Skin epidermis (tissue), 12 donors: ENCODE results near the gene METTL16.

Experiments used
- H3K27ac ChIP-seq, 21 experiments: fragments of 200-600 bp; sonication (generic) in 11 of 21; one replicate each; pipeline ENCODE4 v1.5.0; 2020; ENCODE audit warnings: mild to moderate bottlenecking in 3 of 21, inconsistent platforms in 2 of 21, moderate library complexity in 2 of 21
- H3K4me3 ChIP-seq, 7 experiments: fragments of 200-600 bp; sonication (generic) in 2 of 7; one replicate each; pipeline ENCODE4 v1.5.0; 2020; ENCODE audit warnings: inconsistent platforms in 2 of 7, mild to moderate bottlenecking in 2 of 7, moderate library complexity in 1 of 7

Gene METTL16

DNA sequence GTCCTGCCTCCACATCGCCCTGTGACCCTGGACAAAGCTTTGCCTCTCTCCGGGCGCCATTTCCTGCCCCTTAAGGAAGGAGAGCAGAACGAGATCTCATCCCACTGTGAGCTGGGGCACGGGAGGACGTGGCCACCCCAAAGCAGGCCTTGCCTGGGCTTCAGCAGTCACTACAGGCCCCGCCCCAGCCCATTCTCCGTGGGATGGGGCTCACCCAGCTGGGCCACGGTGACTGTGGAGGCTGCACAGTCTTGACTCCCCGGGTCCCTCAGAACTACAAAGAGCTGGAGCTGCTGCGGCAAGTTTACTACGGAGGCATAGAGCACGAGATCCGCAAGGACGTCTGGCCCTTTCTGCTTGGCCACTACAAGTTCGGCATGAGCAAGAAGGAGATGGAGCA lies 139.0 kb downstream of the METTL16 start:
- H3K27ac ChIP-seq = no peak overlapping the region

GRCh38 chr17:2372180-2372579 lies 139.5 kb downstream of the METTL16 start:
- no peak overlapping the region for H3K27ac ChIP-seq
- no peak overlapping the region for H3K4me3 ChIP-seq

More for the DNA sequence above, 139.0 kb downstream of the METTL16 start:
- no peak overlapping the region for H3K4me3 ChIP-seq

DNA sequence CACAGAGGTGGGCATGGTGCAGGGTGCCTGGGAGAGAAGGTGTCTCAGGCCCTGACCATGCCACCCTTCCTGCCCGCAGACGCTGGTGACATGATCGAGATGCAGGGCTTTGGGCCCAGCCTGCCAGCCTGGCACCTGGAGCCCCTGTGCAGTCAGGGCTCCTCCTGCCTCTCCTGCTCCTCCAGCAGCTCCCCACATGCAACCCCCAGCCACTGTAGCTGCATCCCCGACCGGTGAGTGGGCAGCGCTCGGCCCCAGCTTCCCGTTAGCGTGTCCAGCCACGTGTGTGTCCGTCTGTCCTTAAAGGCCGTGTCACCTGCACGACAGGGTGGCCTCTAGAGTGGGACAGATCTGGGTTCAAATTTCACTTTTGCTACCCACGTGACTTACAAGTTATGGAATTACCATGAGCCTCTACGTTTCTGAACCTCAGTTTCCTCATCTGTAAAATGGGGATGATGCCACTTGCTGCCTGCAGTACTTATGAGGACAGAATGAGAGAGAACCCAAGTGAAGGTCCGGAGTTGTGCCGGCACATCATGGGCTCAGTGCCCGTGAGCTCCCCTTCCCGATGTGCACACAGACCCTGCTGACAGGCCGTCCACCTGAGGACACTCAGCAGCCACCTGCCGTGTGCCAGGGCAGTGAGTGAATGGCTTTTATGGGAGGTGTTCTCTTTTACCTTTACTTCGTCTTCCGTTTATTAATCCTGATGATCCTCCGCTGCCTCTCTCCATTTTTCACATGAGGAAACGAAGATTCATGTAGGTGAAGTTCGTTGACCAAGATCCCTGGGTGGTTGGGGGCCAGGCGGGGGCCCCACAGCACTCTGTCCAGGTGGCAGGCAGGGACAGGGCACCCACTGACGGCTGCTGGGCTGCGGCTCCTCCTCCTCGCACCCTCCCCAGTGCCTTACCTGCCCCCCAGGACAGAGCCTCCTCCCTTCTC lies 140.2 kb downstream of the METTL16 start:
- no peak overlapping the region for H3K27ac ChIP-seq
- H3K4me3 ChIP-seq = no peak overlapping the region

DNA sequence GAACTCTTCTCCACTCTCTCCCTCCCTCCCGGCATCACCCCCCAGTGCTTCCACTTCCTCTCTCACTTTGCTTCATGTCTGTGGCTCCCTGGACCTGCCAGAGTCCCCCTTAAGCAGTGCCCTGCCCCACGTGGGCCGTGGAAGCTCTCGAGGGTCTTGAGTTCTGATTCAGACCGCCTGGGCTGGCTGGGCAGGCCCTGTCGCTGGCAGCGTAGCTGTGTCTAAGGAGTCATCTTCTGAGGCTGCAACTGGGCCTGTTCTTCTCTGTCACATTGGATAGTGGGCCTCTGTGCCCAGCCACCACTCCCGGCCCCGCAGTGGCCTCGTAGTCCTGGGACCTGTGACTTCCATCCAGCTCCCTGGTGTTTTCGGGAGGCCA lies 141.5 kb downstream of the METTL16 start:
- Histone ChIP-seq H3K27ac (peak overlapping the region in 6 of 21 experiments; percentile 11 to 43 (median 32)), H3K4me3 (no peak overlapping the region)

DNA sequence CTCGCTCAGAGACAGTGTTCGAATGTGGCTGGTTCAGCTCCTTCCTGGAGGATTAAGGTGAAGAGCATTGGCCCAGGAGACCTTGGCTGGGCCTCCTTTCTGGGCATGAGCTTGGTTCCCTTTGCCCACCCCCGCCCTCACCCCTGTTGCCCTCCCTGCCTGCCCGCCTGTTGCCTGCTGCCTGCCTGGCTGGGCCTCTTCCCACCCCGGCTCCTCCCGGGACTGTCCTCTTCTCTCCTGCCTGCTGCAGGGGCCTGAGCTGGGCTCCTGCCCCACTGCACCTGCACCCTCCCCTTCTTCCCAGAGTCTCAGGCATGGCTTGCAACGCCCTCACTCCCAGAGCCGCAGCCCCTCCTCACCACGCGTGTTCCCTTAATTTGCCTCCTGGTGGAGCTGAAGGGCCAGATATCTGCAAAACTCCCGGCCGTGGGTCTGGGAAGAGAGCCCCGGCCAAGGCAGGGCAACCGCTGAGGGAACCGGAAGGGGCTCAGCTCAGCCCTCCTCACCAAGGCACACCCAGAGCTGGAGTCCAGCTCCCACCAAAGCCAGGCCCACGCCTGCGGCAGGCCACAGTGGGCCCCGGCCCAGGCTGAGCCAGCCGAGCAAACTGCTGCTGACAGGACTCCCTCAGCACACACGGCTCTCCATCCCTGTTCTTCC lies 142.0 kb downstream of the METTL16 start:
- peak overlapping the region in 6 of 21 experiments; percentile 11 to 43 (median 32) for H3K27ac ChIP-seq

DNA sequence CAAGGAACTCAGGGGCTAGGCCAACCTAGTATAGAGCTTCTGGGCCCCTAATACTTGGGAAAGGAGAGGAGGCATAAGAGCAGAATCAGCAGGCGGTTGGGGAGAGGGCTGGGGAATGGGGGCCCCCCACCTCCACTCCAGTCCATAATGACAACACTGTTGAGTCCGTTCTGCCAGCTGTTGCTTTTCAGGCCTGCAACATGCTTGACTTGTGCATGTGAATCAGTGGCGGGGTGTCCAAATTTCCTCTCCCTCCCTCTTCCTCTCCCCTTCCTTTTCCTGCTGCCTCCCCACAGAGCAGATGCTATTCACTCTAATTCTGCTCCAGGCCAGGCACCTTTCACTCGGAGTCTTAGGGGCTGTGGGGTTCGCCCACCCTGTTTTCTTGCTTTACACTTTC lies 142.6 kb downstream of the METTL16 start:
- H3K4me3 ChIP-seq = no peak overlapping the region
- H3K27ac ChIP-seq = peak overlapping the region in 1 of 21 experiments; percentile 32

More for the DNA sequence above, 142.0 kb downstream of the METTL16 start:
- H3K4me3 ChIP-seq = no peak overlapping the region

DNA sequence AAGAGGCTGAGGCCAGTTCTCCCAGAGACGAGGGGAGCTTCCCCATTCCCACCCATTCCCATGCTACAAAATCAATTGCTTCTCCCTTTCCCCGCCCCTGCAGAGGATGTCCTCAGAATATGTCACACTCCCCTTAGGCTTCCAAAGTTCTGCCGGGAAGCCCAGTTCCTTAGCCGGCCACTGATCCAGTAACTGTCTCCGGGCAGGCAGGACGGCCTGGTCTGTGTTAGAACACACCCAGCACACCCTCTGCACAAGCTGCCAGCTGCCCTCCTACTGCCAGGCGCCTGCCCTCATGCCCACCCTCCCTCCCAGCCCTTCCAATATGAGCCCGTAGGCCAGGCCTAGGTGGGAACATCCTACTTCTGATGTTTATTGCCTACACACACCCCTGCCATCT lies 143.3 kb downstream of the METTL16 start:
- H3K27ac ChIP-seq = no peak overlapping the region
- H3K4me3 ChIP-seq = no peak overlapping the region

DNA sequence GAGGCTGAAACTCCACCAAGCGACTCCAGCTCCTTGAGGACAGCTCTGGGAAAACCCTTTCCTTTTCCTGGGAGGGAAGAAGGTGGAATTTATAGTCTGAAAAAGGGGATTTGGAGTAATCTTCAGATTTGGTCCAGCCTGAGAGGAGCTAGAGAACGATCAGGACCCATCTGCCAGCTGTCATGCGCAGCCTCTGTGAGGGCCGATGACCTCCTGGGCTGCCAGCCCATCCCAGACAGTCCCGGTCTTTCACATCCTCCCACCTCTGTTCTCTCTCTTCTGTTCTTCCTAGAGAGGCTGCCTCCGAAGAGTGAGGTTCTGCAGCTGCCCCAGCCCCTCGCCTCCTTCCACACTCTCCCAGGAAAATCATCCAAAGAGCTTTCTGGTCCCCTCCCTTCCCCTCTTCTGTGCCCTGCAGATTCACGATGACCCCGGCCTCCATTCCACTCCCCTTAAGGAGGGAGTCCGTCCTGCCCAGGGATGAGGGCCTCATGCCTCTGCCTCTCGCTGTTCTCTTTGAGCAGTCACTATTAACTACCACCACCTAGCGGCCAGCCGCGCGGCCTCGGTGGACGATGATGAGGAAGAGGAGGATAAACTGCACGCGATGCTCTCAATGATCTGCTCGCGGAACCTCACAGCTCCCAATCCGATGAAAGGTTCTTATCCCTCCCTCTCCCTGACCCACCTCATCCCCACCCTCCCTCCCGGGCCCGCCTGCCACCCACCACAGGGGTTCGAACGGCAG lies 144.8 kb downstream of the METTL16 start:
- no peak overlapping the region for H3K4me3 ChIP-seq
- peak overlapping the region in 1 of 21 experiments; percentile 9 for H3K27ac ChIP-seq
